IMR-90 (cell line): ENCODE measurements around the gene SLC23A1. TPM values are rescaled to one million over a fixed set of nuclear protein-coding genes. Genes with fewer than 3 reads are reported as not detected.

Experiments used
- ATAC-seq: fragments of 200-7000 bp; cut with Tn5 transposase; 2 replicates; pipeline ENCODE4 v1.9.1; 2020; ENCODE audit warnings: low read depth, mild to moderate bottlenecking, moderate library complexity
- BruUV-seq: library from RNA; stranded (reverse); fragments of 400-500 nt; replicated peaks from 2 replicates; lab custom pipeline; 2021; lab: Mats Ljungman, UMichigan
- CTCF ChIA-PET: fragments of 300-600 bp; formaldehyde crosslinking; extraction: SDS; loops from one replicate; lab custom pipeline; 2021; ENCODE audit warnings: antibody characterized with exemption; lab: Yijun Ruan, JAX
- POLR2A ChIA-PET: fragments of 300-600 bp; sonication (Branson Sonifier 250); formaldehyde crosslinking; loops from one replicate; lab custom pipeline; 2022; ENCODE audit warnings: antibody characterized with exemption; ENCODE audit not compliant: unreplicated experiment; lab: Charles Lee
- DNase-seq: peaks from one replicate; pipeline ENCODE4 v3.0.0; 2013
- H2AFZ ChIP-seq: replicated peaks from 2 replicates; pipeline ENCODE3; 2013; ENCODE audit warnings: low read length, mild to moderate bottlenecking; ENCODE audit not compliant: poor library complexity
- H2AK5ac ChIP-seq: 2 replicates; pipeline ENCODE4 v1.6.1; 2013; ENCODE audit warnings: low read depth, low read length, inconsistent platforms
- H2AK9ac ChIP-seq: replicated peaks from 2 replicates; pipeline ENCODE3; 2013; ENCODE audit warnings: mild to moderate bottlenecking, low read depth, low read length, moderate library complexity; ENCODE audit not compliant: poor library complexity
- H2BK120ac ChIP-seq: 2 replicates; pipeline ENCODE4 v1.6.1; 2013; ENCODE audit warnings: low read depth, low read length, inconsistent platforms
- H2BK15ac ChIP-seq: 3 replicates; pipeline ENCODE4 v1.6.1; 2013; ENCODE audit warnings: low read depth, low read length, inconsistent platforms
- H2BK20ac ChIP-seq: 2 replicates; pipeline ENCODE4 v1.6.1; 2013; ENCODE audit warnings: low read depth, mild to moderate bottlenecking, inconsistent platforms, low read length, moderate library complexity
- H2BK5ac ChIP-seq: 2 replicates; pipeline ENCODE4 v1.6.1; 2013; ENCODE audit warnings: mild to moderate bottlenecking, low read depth, low read length, inconsistent platforms; ENCODE audit not compliant: poor library complexity, severe bottlenecking
- H3K14ac ChIP-seq: replicated peaks from 2 replicates; pipeline ENCODE4 v1.6.1; 2013; ENCODE audit warnings: low read depth, low read length, inconsistent platforms
- H3K18ac ChIP-seq: 2 replicates; pipeline ENCODE4 v1.6.1; 2013; ENCODE audit warnings: low read depth, low read length, control low read depth
- H3K23ac ChIP-seq: 2 replicates; pipeline ENCODE4 v1.6.1; 2013; ENCODE audit warnings: low read depth, low read length, inconsistent platforms
- H3K27ac ChIP-seq: 2 replicates; pipeline ENCODE4 v1.5.1; 2013; ENCODE audit warnings: mild to moderate bottlenecking, control low read depth, low read length; ENCODE audit not compliant: insufficient read depth
- H3K27me3 ChIP-seq: 2 replicates; pipeline ENCODE4 v1.6.1; 2013; ENCODE audit warnings: low read length; ENCODE audit not compliant: control insufficient read depth, insufficient read depth
- H3K36me3 ChIP-seq: 2 replicates; pipeline ENCODE4 v1.6.1; 2013; ENCODE audit warnings: low read length, mixed read lengths; ENCODE audit not compliant: control insufficient read depth, insufficient read depth
- H3K4ac ChIP-seq: 2 replicates; pipeline ENCODE4 v1.6.1; 2013; ENCODE audit warnings: low read depth, low read length, inconsistent platforms
- H3K4me1 ChIP-seq: 2 replicates; pipeline ENCODE4 v1.6.1; 2013; ENCODE audit warnings: low read length, mixed read lengths; ENCODE audit not compliant: control insufficient read depth, insufficient read depth
- H3K4me2 ChIP-seq: 2 replicates; pipeline ENCODE4 v1.6.1; 2013; ENCODE audit warnings: low read depth, mild to moderate bottlenecking, control low read depth, low read length, moderate library complexity
- H3K4me3 ChIP-seq: 2 replicates; pipeline ENCODE4 v1.5.1; 2013; ENCODE audit warnings: low read depth, mild to moderate bottlenecking, control low read depth, low read length, moderate library complexity; ENCODE audit not compliant: insufficient read depth
- H3K56ac ChIP-seq: 2 replicates; pipeline ENCODE4 v1.6.1; 2013; ENCODE audit warnings: low read length, inconsistent platforms; ENCODE audit not compliant: insufficient read depth; ENCODE audit errors: extremely low read depth
- H3K79me1 ChIP-seq, 2 experiments: 2 replicates each; pipeline ENCODE4 v1.6.1; 2013; ENCODE audit warnings: low read length in 2 of 2, inconsistent platforms in 1 of 2, low read depth in 1 of 2
- H3K9ac ChIP-seq: 2 replicates; pipeline ENCODE4 v1.6.1; 2013; ENCODE audit warnings: low read depth, low read length, control low read depth
- H3K9me1 ChIP-seq: 2 replicates; pipeline ENCODE4 v1.6.1; 2013; ENCODE audit warnings: low read length, inconsistent platforms; ENCODE audit not compliant: insufficient read depth
- H3K9me3 ChIP-seq: 2 replicates; pipeline ENCODE4 v1.6.1; 2013; ENCODE audit warnings: low read length; ENCODE audit not compliant: control insufficient read depth, insufficient read depth
- H4K20me1 ChIP-seq: 2 replicates; pipeline ENCODE4 v1.6.1; 2013; ENCODE audit warnings: low read length, inconsistent platforms; ENCODE audit not compliant: insufficient read depth
- H4K5ac ChIP-seq: 2 replicates; pipeline ENCODE4 v1.6.1; 2013; ENCODE audit warnings: mild to moderate bottlenecking, low read depth, low read length, control low read depth
- H4K8ac ChIP-seq, 2 experiments: 2 replicates each; pipeline ENCODE4 v1.6.1; 2013; ENCODE audit warnings: low read depth in 2 of 2, low read length in 2 of 2, control low read depth in 1 of 2, inconsistent platforms in 1 of 2
- H4K91ac ChIP-seq: 2 replicates; pipeline ENCODE4 v1.6.1; 2013; ENCODE audit warnings: low read depth, low read length, inconsistent platforms; ENCODE audit not compliant: insufficient read depth
- ELK1 ChIP-seq: fragments of 150-350 bp; IDR thresholded peaks from 2 replicates; pipeline ENCODE4 v1.6.1; 2016; ENCODE audit warnings: low read depth, mild to moderate bottlenecking, low read length, moderate library complexity, borderline replicate concordance
- MAFK ChIP-seq: IDR thresholded peaks from 2 replicates; pipeline ENCODE4 v1.6.1; 2012; ENCODE audit warnings: low read depth, low read length, improper control_type of control experiment
- RFX5 ChIP-seq: IDR thresholded peaks from 2 replicates; pipeline ENCODE4 v1.8.0; 2012; ENCODE audit warnings: low read depth, mild to moderate bottlenecking, low read length, moderate library complexity
- SMC3 ChIP-seq: fragments of 150-350 bp; IDR thresholded peaks from 2 replicates; pipeline ENCODE4 v1.6.1; 2016; ENCODE audit warnings: low read depth, mild to moderate bottlenecking, antibody characterized with exemption, low read length, moderate library complexity
- dilution Hi-C: fragments of 300-500 bp; cut with HindIII; formaldehyde crosslinking; loops from one replicate; pipeline ENCODE4 v1.14.3; 2018; ENCODE audit warnings: low sequenced_read_pairs; ENCODE audit not compliant: unreplicated experiment
- in situ Hi-C: fragments of 300-500 bp; cut with MboI; formaldehyde crosslinking; loops from 3 replicates; pipeline ENCODE4 v1.14.3; 2019; ENCODE audit warnings: low sequenced_read_pairs, inconsistent platforms, mixed read lengths
- intact Hi-C: fragments of 100-400 bp; cut with micrococcal nuclease; formaldehyde crosslinking; loops from 2 replicates; pipeline ENCODE4 v1.10.0; 2022
- polyA plus RNA-seq, 3 experiments: library from polyadenylated mRNA; depleted of rRNA; stranded (reverse); fragments of >200 nt; gene quantifications; 2 replicates each; pipeline ENCODE4 v1.2.3, GENCODE V29; 2012; ENCODE audit warnings: low replicate concordance in 1 of 3
- total RNA-seq: library from RNA; depleted of rRNA; stranded (reverse); fragments of >200 nt; gene quantifications from 2 replicates; pipeline ENCODE4 v1.2.3, GENCODE V29; 2012

Gene SLC23A1
- total and polyA plus RNA-seq, 2 of the 4 experiments (the other 2 are of a cell fraction): not detected

DNA sequence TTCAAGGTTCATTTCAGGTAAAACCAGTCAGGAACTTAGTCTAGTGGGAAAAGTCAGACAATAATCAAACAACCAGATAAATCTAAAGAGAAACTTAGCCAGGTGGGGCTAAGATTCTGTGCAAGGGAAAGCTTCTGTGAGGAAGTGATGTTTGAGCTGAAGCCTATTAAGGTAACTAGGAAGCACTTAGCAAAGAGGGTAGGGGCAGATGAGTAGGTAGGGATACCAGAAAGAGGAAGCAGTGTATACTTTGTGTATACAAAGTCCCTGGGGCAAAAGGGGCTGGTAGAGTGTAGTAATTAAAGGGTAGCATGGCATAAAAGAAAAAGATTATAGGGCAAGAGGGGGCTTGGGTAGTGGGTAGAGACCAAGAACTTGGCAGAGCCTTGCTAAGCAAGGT lies 24.4 kb upstream of the SLC23A1 start:
- Histone ChIP-seq H3K4me1 (peaks cover 6% of the 10 kb centered on the region), H2BK15ac (no peak overlapping the region), H3K36me3 (0 out of 2 replicates have a peak, but pooled peaks cover 1% of the 10 kb centered on the region), H3K23ac (no peak overlapping the region), H3K9me3 (no peaks in the 10 kb centered on the region), H2AFZ (no peak overlapping the region), H4K8ac (no peak overlapping the region), H2BK20ac (no peak overlapping the region), H4K20me1 (no peaks in the 10 kb centered on the region; the same call in 1 of the 2 replicates), H3K79me1 (peaks cover 0 to 13% of the 10 kb centered on the region in 2 experiments; a peak in 1 of 4 replicates), H3K9ac (no peak overlapping the region), H3K4me2 (no peak overlapping the region), H3K27me3 (no peaks in the 10 kb centered on the region), H2BK120ac (no peak overlapping the region), H3K4me3 (no peak overlapping the region), H2AK5ac (no peak overlapping the region), H3K56ac (no peak overlapping the region), H3K9me1 (peaks cover 8% of the 10 kb centered on the region), H3K18ac (no peak overlapping the region), H3K27ac (no peak overlapping the region), H2BK5ac (no peak overlapping the region), H3K4ac (no peak overlapping the region), H4K91ac (no peak overlapping the region), H2AK9ac (no peak overlapping the region), H4K5ac (no peak overlapping the region), H3K14ac (no peak overlapping the region)
- no TSS peak for BruUV-seq
- ChIA-PET POLR2A (no interaction called here), CTCF (no interaction called here)
- no peak for ATAC-seq
- TF ChIP-seq MAFK (no peak), RFX5 (no peak), SMC3 (no peak), ELK1 (no peak)
- dilution Hi-C loops: loop anchor here (25.0 kb wide), 1 partner anchor 105 kb away; no protein-coding TSS in a partner anchor
- in situ Hi-C loops: no loop called here
- intact Hi-C loops: no loop called here
- no peak for DNase-seq
